DOHH2 (cell line): ENCODE results near the gene CLPTM1L.

Experiments
- EZH2phosphoT487 ChIP-seq: fragments of 200-600 bp; sonication (generic); IDR thresholded peaks from 2 replicates; pipeline ENCODE4 v1.6.1; 2017; ENCODE audit warnings: borderline replicate concordance, mild to moderate bottlenecking, antibody characterized with exemption, low read length, moderate library complexity, mixed read lengths
- TF ChIP-seq, protein P1 (sequence below): fragments of 200-600 bp; sonication (generic); IDR thresholded peaks from one replicate; pipeline ENCODE4 v1.5.1; 2014; ENCODE audit warnings: antibody characterized with exemption, mild to moderate bottlenecking, low read depth, low read length; ENCODE audit not compliant: poor library complexity, severe bottlenecking

DNA sequence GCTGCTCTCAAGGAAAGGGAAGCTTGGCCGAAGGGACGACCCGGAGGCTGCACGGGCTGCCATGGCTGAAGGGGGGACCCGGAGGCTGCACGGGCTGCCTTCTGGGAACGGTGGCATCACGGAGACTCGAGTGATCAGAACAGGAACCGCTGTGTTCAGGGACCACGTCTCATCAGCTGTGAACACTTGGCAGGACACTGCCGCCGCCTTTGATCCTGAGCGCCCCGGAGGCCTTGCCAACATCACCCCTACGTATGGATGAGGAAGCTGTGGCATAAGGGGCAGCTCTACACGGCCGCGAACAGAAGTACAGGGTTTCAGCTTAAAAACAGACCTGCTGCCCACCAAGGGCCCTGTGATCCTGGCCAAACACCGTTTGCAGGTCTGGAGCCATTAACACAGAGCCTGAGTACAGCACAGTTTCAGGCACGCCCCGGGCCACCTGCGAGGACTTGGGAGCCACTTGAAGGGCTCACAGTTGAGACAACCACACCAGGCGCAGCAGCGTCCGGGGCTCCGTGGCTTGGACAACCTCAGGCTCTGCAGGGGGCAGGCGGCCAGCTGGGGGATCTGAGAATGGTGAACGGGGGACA lies 26.1 kb downstream of the CLPTM1L start:
- TF ChIP-seq, protein P1, sequence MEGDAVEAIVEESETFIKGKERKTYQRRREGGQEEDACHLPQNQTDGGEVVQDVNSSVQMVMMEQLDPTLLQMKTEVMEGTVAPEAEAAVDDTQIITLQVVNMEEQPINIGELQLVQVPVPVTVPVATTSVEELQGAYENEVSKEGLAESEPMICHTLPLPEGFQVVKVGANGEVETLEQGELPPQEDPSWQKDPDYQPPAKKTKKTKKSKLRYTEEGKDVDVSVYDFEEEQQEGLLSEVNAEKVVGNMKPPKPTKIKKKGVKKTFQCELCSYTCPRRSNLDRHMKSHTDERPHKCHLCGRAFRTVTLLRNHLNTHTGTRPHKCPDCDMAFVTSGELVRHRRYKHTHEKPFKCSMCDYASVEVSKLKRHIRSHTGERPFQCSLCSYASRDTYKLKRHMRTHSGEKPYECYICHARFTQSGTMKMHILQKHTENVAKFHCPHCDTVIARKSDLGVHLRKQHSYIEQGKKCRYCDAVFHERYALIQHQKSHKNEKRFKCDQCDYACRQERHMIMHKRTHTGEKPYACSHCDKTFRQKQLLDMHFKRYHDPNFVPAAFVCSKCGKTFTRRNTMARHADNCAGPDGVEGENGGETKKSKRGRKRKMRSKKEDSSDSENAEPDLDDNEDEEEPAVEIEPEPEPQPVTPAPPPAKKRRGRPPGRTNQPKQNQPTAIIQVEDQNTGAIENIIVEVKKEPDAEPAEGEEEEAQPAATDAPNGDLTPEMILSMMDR: no peak
- TF ChIP-seq EZH2phosphoT487: no peak
